ENCODE measurements around the gene GMDS.

The GMDS gene

DNA sequence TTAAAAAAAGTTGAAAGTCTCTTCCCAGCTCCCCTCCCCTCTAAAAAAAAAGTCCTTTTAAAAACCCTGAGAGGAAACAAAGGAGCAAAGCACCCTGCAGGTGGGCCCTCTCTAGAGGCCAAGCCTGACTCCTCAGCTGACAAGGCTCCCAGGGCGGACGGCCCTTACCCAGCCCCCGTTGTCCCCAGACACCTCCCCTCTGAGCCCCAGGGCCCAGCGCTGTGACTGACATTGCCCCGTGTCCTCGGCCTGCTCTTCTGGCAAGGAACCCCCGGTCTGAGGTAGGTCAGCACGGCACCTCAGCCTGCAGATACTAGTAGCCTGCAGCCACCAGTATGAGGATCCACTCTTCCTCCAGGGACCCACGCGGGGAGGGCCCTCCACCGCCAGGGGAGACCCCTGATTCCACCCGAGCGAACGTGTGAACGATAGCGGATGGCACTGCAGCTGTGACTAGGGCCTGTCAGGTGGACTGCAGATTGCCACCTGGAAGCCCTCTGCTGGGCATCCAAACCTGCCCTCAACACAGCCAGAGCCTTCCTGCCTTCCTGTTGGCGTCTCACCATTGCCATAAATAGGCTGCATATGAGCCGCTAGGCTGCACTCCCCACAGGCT, 601.5 kb downstream of the GMDS start:
- DNase-seq (ENCODE audit: low spot score): no peak

DNA sequence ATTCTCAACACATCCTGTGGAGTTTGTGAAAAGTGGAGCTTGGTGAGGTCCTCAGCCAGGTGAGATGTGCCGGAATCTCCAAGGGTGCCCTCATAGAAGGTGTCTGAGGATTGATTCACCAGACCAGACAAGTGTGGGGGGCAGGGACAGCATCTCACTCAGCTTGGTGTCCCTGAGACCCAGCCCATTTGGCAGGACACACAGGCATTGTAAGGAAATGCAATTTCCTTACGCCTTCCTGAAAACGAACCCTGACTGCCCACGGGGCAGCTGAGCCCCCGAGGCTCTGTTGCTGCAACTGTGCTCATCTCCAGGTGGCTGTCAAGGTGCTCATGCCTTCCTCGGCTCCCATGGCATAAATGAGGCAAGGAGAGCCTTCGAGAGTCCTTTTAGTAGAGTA, 602.3 kb downstream of the GMDS start:
- DNase-seq (ENCODE audit: low spot score): no peak

DNA sequence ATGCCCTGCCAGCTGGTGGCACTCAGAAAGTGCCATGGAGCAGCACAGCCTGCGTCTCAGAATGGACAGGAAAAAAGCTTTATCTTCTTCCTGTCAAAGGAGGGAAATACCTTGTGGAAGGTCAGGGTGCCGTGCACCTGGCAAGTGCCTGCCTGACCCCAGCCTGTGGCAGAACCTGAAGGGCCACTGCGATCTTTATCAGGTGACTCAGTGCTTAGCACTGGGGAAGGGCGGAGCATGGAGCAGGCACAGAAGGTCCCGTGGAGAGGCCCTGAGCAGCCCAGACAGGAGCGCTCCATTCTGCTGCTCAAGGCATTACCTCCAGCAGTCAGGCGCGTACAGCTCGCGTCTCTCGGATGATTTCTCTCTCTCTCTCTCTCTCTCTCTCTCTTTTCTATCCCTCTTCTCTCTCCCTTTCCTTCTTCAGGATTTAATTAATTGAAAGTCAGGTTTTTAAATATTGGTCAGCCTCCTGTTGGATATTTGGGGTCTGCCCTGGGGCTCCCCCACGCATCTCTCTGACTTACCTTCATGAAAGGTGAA, 604.0 kb downstream of the GMDS start:
- no peak for DNase-seq (ENCODE audit: low spot score)

DNA sequence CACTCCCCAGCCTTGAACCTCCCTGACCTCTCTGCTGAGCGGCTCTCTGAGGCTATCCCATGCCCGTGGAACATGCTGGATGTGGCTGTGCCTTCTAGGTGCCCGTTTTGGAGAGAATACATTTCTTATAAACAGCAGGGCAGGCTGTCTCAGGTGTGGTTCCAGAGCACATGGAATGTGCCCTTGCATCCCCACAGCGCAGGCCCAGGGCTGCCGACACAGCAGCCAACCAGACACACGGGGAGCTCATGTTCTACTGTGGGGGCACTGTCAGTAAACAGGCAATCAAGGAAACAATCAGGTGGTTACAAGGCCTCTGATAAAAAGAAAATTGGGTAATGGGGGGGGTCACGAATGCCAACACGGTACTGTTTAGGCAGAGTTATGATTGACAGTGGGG, 604.9 kb downstream of the GMDS start:
- no peak for DNase-seq (ENCODE audit: low spot score)

DNA sequence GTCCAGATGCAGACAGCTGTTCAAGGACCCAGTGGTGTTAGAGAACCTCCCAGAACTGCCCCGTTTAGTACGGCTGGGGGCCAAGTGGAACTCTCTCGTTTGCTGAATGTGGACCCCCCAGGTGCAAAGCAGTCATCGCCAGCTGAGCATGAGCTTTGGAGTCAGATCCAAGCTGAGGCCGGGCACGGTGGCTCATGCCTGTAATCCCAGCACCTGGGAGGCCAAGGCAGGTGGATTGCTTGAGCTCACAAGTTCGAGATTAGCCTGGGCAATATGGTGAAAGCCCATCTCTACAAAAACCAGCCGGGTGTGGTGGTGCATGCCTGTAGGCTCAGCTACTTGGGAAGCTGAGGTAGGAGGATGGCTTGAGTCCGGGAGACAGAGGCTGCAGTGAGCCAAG, 606.0 kb downstream of the GMDS start:
- no peak for DNase-seq (ENCODE audit: low spot score)

DNA sequence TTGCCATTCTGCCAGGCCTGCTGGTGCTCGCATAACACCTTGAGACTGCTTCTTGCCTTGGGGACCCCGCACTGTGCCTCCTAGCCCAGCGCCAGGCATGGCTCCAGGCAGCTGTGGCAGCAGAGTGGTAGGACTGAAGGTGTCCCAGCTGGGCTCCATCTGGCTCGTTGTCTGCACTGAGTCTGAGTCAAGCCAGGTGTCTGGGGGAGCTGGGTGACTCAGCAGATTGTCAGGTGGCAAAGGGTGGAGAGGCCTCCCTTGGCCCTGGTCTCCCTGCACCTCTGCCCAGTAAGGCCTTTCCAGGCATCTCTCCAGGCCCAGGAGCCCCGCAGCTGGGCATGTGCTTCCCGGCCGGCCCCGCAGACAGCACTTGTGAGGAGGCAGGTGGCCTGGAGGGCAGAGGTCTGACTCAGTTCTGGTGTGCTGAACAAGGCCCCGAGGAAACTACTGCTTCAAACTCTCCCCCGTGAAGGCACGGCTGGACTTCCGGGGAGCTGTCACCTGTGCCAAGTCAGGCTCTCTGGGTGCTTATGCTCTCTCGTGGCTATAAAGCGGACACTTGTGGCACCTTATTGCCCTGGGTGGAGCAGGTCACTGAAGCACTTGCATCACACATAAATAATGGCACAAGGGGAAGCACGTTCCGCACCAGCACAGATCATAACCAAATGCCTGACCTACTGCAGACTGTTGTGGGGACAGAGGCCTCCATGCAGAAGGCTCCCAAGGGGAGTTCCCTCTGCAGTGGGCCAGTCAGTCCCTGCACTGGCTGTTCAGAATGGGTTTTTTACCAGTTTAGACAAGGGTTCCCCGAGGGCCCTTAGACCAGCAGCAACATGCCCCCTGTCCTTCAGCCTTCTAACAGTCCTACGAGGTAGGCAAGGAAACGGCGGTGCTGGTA, 608.2 kb downstream of the GMDS start:
- no peak for DNase-seq (ENCODE audit: low spot score)

DNA sequence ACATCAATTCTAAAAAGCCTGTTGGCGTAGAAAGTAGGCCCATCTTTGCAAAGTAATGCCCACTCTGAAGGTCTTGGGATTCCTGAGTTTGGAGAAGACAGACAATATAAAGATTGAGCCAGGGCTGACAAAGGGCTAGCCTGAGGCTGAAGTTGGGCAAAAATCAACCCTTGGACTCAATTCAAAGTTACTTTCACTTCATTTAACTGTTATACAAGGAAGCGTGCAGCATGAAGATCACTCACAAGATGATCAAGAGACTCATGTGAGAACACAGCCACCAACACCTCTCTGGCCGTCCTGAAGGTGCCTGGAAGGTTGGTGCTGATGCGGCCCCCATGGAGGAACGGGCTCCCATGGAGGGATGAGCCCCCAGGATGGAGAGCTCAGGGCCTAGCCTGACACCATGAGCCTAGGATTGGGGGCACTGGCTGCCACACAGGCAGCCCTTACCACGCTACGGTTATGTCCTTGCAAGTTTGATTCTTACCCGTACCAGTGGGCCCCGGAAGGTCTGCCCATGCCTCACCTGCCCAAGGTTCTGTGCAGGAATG, 609.1 kb downstream of the GMDS start:
- DNase-seq (ENCODE audit: low spot score): no peak

DNA sequence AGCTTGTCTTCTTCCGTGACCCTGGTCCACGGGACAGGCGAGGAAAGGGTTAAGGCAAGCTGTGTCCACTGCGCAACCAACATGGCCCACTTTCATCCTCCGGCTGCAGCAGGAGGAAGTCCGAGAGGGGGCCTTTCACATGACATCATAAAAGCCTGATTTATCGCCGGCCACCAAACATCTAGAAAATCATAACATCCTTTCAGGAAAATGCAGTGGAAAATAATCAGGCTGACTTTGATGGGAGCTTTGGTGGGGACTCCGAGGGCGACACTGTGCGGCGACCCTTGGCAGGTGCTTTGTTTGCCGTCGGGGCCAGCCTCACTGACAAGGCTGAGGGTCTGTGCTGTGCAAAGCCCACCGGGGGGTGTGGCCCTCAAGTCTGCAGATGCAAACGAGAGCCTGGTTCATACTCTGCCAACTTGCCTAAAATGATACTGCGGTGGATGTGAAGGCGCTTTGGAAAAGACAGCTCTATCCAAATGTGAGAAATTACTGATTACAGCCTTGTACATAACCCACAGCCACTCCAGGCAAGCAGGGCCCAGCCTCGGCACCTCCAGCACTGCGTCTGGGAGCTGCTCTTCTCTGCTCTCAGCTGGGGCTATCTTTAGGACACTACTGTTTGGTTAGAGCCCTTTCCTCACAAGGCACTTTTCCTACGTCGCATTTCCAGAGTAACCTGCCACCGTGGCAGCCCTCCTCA, 609.9 kb downstream of the GMDS start:
- DNase-seq (ENCODE audit: low spot score): no peak

DNA sequence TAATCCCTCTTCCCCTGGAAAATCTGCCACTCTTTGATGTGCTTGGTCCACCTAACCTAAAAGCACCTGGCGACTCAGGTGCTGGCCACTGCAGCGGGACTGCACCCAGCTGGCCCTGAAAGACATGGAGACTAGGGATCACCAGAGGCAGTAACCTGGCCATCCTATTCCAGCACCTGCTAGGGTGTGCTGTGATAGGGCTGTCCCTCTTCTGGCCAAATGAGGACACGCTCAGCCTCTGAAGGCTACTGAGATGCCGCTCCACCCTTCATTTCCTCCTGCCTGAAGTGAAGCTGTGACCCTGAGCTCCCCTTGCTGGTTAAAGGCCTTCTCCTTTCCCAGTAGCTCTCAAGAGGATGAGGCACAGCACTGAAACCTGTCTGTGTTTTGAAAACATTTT, 611.3 kb downstream of the GMDS start:
- DNase-seq (ENCODE audit: low spot score): no peak

DNA sequence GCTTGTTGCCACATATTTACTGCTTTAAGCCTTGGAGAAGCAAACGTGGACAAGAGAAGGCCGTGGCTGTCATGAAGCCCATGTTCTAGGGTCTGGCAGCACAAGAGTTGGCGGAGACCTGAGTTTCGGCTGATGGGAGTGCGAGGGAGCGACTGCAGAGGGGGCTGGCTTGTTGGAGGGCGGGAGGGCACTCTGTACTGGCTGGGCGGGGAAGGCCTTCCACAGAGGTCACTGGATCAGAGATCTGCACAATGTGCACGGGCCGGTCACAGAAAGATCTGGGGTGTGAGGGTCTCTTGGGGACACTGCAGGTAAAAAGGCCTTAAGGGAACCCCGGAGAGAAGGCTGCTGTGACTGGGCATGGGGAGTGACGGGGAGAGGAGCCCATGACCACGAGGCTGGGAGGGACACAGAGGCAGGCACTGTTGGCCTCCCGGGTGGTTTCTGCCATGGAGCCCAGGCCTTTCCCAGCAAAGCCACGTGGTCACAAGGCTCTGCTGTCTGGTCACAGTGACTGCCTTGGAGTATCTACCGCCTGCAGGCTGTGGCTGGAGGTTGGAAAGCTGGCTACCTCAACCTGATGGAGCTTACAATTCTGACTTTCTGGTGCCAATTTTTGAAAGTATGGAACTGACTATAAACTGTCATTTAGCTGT, 611.9 kb downstream of the GMDS start:
- no peak for DNase-seq (ENCODE audit: low spot score)

DNA sequence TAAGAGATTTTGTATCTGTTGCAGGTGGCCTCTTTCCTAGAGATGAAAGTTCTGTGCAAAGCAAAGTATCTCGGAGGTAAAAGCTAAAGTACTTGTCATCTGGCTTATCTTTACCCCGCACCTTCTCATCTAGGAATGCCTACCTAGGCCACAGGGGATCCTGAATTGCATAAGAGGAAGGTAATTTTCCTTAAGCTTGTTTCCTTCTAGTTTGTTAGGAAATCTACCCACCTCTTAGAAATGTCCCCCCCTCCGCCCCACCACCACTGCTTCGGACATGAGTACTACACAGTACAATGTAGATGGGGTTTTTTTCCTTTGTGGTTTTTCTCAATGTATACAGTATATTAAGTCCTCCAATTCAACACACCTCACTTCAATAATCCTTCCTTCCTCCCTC, 614.2 kb downstream of the GMDS start:
- DNase-seq (ENCODE audit: low spot score): no peak

DNA sequence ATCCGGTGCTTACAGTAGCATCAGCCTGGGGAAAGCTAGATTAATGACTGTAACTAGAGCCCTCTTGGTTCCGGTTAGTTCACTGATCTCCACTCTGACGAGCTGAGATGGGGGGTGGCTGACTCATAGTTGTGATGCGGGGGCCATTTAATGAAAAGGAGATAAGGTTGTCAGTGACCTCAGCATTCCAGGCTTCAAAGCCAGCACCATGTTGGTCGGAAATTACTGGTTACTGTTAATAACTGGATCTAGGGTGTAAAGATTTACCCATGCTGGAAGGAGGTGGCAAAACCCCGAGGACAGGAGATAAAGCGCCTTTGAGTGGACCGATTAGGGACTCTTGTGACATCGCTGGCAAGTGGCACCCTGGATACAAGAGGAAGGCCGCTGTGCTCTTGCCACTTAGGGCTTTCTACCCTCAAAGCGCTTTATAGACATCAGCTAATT, 614.6 kb downstream of the GMDS start:
- DNase-seq (ENCODE audit: low spot score): no peak

DNA sequence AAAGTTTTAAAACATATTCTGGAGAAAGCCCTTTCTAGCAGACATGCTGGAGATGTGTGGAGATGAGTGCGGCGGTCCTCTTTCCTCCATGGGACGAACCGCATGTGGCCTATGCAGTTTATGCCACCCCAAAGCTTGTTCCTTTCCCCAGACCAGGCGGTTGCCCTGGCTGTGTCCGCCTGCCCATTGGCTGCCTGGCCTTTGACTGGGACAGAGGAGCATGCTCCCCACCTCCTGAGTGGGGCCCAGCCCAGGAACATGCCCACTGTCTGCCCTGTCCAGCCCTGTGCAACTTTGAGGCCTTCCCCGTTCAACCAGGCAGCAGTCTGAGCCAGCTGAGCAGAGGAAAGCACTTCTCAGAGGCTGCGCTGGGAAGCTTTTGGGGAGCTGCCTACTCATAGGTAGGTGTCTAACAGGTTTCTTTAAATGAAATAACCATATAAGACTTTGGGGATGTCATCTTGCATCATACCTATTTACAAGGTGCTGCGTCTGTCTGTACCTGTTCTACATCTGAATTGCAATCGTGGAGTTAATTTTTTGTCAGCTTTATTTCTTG, 615.1 kb downstream of the GMDS start:
- DNase-seq (ENCODE audit: low spot score): no peak

DNA sequence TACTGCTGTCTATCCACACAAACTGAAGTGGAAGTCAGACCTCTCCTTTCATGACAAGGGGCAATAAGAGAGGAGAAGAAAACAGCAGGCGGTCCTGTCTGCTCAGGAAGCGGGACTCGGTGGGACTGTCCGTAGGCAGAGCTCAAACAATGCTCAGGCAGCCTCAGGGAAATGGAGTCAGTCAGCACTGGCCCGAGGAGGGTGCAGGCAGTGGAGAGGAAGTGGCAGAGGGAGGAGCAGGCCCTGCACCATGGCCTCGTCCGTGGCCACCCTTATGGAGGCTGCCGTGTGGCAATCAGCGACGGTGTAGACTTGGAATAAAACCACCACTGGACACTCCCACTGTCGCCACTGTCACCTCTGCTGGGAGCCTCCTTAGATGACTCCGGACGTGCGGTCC, 616.1 kb downstream of the GMDS start:
- no peak for DNase-seq (ENCODE audit: low spot score)

DNA sequence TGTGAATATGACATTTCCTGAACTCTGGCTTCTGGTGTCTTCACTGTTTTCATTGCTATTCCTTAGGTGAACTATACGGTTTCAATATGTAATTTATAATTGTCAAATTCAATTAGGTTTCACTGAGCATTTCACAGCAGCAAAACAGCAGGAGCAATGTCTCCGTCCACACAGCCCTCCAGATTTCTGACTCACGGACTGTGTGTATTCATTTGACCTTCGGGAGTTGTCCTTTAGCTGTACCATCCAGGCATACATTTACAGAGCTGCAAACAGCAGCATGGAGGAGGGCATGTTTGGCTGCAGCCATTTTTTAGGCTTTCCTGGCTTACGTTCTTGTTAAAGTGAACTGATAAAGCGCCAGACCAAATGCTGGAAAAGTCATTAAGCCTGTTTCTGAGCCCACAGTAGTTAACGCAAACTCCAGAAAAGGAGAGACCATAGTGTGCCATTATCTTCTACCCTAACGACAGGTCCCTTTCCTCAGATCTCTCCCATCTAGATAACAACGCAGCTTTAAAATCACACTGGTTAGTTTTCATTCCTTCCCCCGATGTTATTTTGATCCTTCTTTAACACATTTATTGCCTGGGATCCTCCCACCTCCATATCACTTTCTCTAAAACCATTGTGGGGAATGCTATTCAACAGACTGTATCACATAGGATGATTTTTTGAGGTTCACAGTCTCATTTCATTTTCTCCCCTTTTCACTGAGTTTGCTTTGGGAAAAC, 617.4 kb downstream of the GMDS start:
- no peak for DNase-seq (ENCODE audit: low spot score)

DNA sequence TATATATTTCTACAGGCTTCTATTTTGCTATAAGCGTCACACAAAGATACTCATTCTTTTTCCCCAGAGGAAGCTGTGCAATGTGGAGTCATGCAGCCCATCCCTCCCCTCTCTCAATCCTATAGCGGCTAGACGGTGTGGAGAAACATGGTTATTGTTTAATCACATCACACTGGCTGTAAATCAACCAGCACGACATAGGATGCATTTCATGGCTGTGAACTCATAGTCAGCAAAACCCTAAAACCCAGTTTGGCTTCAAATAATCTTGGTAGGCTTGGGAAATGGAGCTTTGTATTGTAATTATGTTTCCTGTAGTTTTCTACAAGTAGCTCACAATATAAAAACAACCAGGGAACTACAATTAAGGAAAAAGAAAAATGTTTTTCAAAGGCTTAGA, 618.9 kb downstream of the GMDS start:
- no peak for DNase-seq (ENCODE audit: low spot score)

DNA sequence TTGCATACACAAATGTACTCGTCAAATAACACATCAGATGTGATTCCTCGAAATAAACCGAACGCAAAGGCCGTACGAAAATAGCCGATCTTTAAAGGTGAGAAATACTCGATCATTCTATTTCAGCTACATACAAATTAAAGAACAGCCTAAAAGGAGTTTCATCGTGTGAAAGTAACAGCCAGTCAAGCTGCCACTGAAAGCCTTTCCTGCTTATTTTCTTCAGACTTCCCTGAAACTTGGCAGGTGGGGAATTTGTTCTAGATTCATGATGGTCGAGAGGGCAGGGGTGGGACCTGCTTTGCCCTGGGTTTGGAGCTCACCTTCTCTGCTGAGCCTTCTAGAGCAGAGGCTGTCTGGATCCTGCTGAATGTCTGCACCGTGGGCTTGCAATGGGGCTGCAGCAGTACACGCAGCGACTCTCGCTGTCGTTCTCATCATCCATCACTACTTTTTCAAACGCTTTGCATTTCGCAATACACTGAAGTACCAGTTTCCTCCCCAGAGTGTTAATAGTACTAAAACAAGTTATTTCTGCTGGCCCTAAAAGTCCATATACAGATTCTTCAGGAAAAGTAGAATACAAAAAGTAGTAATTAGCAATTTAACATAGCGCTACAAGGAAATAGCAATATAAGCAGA, 619.5 kb downstream of the GMDS start:
- DNase-seq (ENCODE audit: low spot score): no peak

DNA sequence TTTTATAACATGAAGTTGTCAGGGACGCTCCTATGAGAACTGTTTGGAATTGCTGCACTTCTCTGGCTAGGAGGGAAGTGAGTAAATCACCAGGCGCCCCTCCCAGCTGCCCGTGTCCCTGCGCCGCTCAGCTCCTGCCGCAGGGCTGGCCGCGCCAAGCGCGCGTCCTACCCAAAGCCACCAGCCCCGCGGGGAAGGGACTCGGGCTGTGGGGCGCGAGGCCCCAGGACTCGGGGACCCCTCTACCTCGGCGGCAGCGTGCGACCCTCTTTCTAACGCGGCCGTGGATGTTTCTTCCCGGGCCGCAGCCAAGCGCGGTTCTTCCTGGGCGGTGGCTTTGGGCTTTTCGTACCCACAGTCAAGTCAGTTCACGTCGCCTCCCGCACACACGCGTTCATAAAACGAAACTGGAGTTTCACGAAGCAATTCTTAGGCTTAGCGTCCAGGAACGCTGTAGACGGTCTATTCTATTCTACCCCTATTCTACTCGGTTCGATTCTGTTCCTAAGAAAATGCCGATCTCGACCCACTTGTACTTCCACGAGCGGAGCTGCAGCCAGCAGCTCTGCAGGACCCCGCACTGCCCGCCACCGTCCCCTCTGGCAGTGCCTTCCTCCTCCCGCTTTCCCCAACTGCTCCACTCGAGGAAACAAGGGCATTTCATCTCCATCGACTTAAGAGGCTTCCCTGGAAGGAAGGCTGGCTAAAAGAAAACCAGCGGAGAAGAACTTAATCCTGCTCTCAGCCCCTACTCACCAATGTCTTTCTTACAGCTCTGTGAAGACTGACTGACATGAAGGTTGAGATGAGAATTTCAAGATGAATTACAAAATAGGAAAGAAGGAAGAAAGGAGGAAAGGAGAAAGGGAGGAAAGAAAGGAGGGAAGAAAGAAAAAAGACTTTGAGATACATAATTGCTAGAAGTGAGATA, 620.3 kb downstream of the GMDS start:
- DNase-seq (ENCODE audit: low spot score): no peak
